Spleen (tissue), 11 donors: Measurements from ENCODE around the gene CILP. TPM values are rescaled to one million over a fixed set of nuclear protein-coding genes. Genes with fewer than 3 reads are reported as not detected.

Source experiments
- DNase-seq: peaks from one replicate; pipeline ENCODE4 v3.0.0-alpha.2; 2020
- H3K27ac ChIP-seq, 8 donors: fragments of 200-600 bp; sonication (generic) in 7 of 8; 1 replicate in 4 of 8; 2 replicates in 4 of 8; pipeline versions ENCODE4 v1.5.0 to v1.8.0; 2016 to 2021; ENCODE audit warnings: inconsistent platforms in 4 of 8, mild to moderate bottlenecking in 4 of 8, moderate library complexity in 1 of 8
- H3K27me3 ChIP-seq, 7 donors: fragments of 200-600 bp; sonication (generic) in 6 of 7; replicated peaks in 1 of 7; 1 replicate in 4 of 7; 2 replicates in 3 of 7; pipeline versions ENCODE4 v1.5.0 to v1.8.0; 2016 to 2021; ENCODE audit warnings: inconsistent platforms in 3 of 7, mild to moderate bottlenecking in 1 of 7
- H3K36me3 ChIP-seq, 6 donors: fragments of 200-600 bp; sonication (generic) in 5 of 6; 1 replicate in 4 of 6; 2 replicates in 2 of 6; pipeline versions ENCODE4 v1.5.0 to v1.8.0; 2016 to 2021; ENCODE audit warnings: inconsistent platforms in 2 of 6
- H3K4me1 ChIP-seq, 6 donors: fragments of 200-600 bp; sonication (generic) in 5 of 6; 1 replicate in 3 of 6; 2 replicates in 3 of 6; pipeline versions ENCODE4 v1.5.0 to v1.8.0; 2016 to 2021; ENCODE audit warnings: inconsistent platforms in 3 of 6
- H3K4me3 ChIP-seq, 8 donors: fragments of 200-600 bp; sonication (generic) in 7 of 8; 1 replicate in 4 of 8; 2 replicates in 4 of 8; pipeline versions ENCODE4 v1.5.0 to v1.8.0; 2016 to 2021; ENCODE audit warnings: inconsistent platforms in 4 of 8, mild to moderate bottlenecking in 4 of 8, moderate library complexity in 2 of 8
- H3K9me3 ChIP-seq, 8 donors: fragments of 200-600 bp; sonication (generic) in 7 of 8; 1 replicate in 4 of 8; 2 replicates in 4 of 8; pipeline versions ENCODE4 v1.5.0 to v1.8.0; 2016 to 2021; ENCODE audit warnings: inconsistent platforms in 4 of 8
- CTCF ChIP-seq, 11 experiments: fragments of 200-600 bp in 7 of 11; fragments of 450-650 bp in 4 of 11; sonication (generic) in 4 of 11; IDR thresholded peaks in 8 of 11; conservative IDR thresholded peaks in 3 of 11; 1 replicate in 7 of 11; 2 replicates in 4 of 11; pipeline versions ENCODE4 v1.4.0 to v1.8.0; 2016 to 2021; ENCODE audit warnings: antibody characterized with exemption in 11 of 11, inconsistent platforms in 4 of 11, mild to moderate bottlenecking in 1 of 11
- POLR2A ChIP-seq, 3 donors: fragments of 450-650 bp; IDR thresholded peaks; one replicate each; pipeline ENCODE4 v1.5.1; 2017; ENCODE audit warnings: antibody characterized with exemption in 3 of 3, mild to moderate bottlenecking in 1 of 3
- POLR2AphosphoS5 ChIP-seq, 3 donors: sonication (generic); formaldehyde crosslinking; IDR thresholded peaks; one replicate each; pipeline ENCODE4 v1.5.1; 2017; ENCODE audit warnings: antibody characterized with exemption in 3 of 3
- WGBS, 5 donors: extraction: QIAGEN DNeasy Blood & Tissue Kit in 3 of 5; methylation state at CpG; one replicate each; pipeline versions ENCODE4 v1.1.5 to v1.1.7; 2013 to 2018; 5-methylcytosine and 5-hydroxymethylcytosine counted together
- intact Hi-C: fragments of 100-400 bp; cut with DNase I; formaldehyde crosslinking; loops from one replicate; pipeline ENCODE4 v1.15.0; 2023; ENCODE audit warnings: low total_unique reads
- polyA plus RNA-seq, 3 donors: library from polyadenylated mRNA; stranded (reverse); fragments of 200-250 nt; gene quantifications; one replicate each; pipeline ENCODE4 v1.2.1, GENCODE V29; 2013
- total RNA-seq, 7 donors: library from RNA; depleted of rRNA in 3 of 7; stranded (reverse); fragments of >200 nt in 3 of 7; fragmentation: NEBNext Ultra II Directional in 4 of 7; extraction: Animal tissue kit (Norgen Biotek cat#: 25700) in 4 of 7; gene quantifications; one replicate each; pipeline versions ENCODE4 v1.1.0 to v1.2.1, GENCODE V29; 2016 to 2021
- donor health status: healthy with polysubstance abuse.
- donor health status: DM: no; HTN: no; CAD: no; lungs with moderate emphysema.
- donor health status: DM: no; HTN: no; CAD: no.
- donor health status: Bipolar disorder and iron deficiency.
- donor health status: healthy.
- donor health status: DM: no; HTN: no; CAD: no.
- donor health status: DM: yes; HTN: yes; CAD: no.

CILP gene
- total and polyA plus RNA-seq, 10 donors: 0.19 to 3.1 (median 0.41) TPM

GRCh38 chr15:65254356-65254755, 43.1 kb upstream of the CILP start:
- no peaks in the 10 kb centered on the region for H3K27me3 ChIP-seq
- no peaks in the 10 kb centered on the region for H3K9me3 ChIP-seq
- TF ChIP-seq POLR2A (IDR thresholded peaks at IDR 0.05) (no peak), POLR2AphosphoS5 (IDR thresholded peaks at IDR 0.05) (no peak), CTCF (IDR thresholded peaks at IDR 0.05 in 8 of 11, conservative IDR thresholded peaks at IDR 0.05 in 3 of 11) (no peak)
- H3K4me1 ChIP-seq: no peaks in the 10 kb centered on the region
- no peak overlapping the region for H3K27ac ChIP-seq
- 63 to 71% (median 69%) methylated on average over 4 of the region's 4 CpGs for WGBS, 5 donors
- peaks cover under 1 to 68% (median 18%) of the 10 kb centered on the region in 6 donors for H3K36me3 ChIP-seq
- DNase-seq: no peak
- no peak overlapping the region for H3K4me3 ChIP-seq
- intact Hi-C loops: no loop called here

- Histone ChIP-seq H3K27me3 (no peaks in the 10 kb centered on the region), H3K9me3 (no peaks in the 10 kb centered on the region), H3K36me3 (peaks cover 0 to 44% (median 0%) of the 10 kb centered on the region in 6 donors), H3K4me1 (no peaks in the 10 kb centered on the region), H3K4me3 (no peak overlapping the region), H3K27ac (no peak overlapping the region)
- no peak for DNase-seq
- intact Hi-C loops: no loop called here
- TF ChIP-seq POLR2A (IDR thresholded peaks at IDR 0.05) (no peak), POLR2AphosphoS5 (IDR thresholded peaks at IDR 0.05) (no peak), CTCF (IDR thresholded peaks at IDR 0.05 in 8 of 11, conservative IDR thresholded peaks at IDR 0.05 in 3 of 11) (no peak)
- WGBS, 5 donors: 57 to 68% (median 63%) methylated on average over 2 of the region's 2 CpGs
Measured at GRCh38 chr15:65249641-65250040, 38.4 kb upstream of the CILP start.

GRCh38 chr15:65248511-65249255, 37.4 kb upstream of the CILP start:
- TF ChIP-seq POLR2AphosphoS5 (IDR thresholded peaks at IDR 0.05) (no peak), POLR2A (IDR thresholded peaks at IDR 0.05) (no peak)
- no peak overlapping the region for H3K4me3 ChIP-seq
- no peaks in the 10 kb centered on the region for H3K9me3 ChIP-seq
- peaks cover 0 to 36% (median 0%) of the 10 kb centered on the region in 6 donors for H3K36me3 ChIP-seq
- intact Hi-C loops: no loop called here
- 75 to 90% (median 84%) methylated on average over 9 of the region's 9 CpGs for WGBS, 5 donors
- H3K27me3 ChIP-seq: no peaks in the 10 kb centered on the region
- H3K27ac ChIP-seq: no peak overlapping the region
- DNase-seq: no peak
- no peaks in the 10 kb centered on the region for H3K4me1 ChIP-seq

- H3K4me3 ChIP-seq: no peak overlapping the region
- WGBS, 5 donors: 91 to 98% (median 94%) methylated on average over 6 of the region's 6 CpGs
- intact Hi-C loops: no loop called here
- TF ChIP-seq CTCF (IDR thresholded peaks at IDR 0.05 in 8 of 11, conservative IDR thresholded peaks at IDR 0.05 in 3 of 11) (no peak), POLR2AphosphoS5 (IDR thresholded peaks at IDR 0.05) (no peak), POLR2A (IDR thresholded peaks at IDR 0.05) (no peak)
- no peaks in the 10 kb centered on the region for H3K4me1 ChIP-seq
- H3K27me3 ChIP-seq: no peaks in the 10 kb centered on the region
- no peak for DNase-seq
- H3K9me3 ChIP-seq: no peaks in the 10 kb centered on the region
- no peak overlapping the region for H3K27ac ChIP-seq
- peaks cover 0 to 31% (median 0%) of the 10 kb centered on the region in 6 donors for H3K36me3 ChIP-seq
Measured at GRCh38 chr15:65246939-65247338, 35.7 kb upstream of the CILP start.
